HG03432 (cell line): ENCODE data around the gene LKAAEAR1.

ENCODE experiments used
- ATAC-seq: cut with Tn5 transposase; IDR thresholded peaks from one replicate; pipeline ENCODE4 v1.9.1; 2021; ENCODE audit warnings: mild to moderate bottlenecking, moderate library complexity; ENCODE audit not compliant: unreplicated experiment

LKAAEAR1 gene

GRCh38 chr20:64069209-64069613 is 15.0 kb downstream of the LKAAEAR1 start:
- ATAC-seq, result no peak

- ATAC-seq, result no peak
These were observed 15.6 kb downstream of the LKAAEAR1 start for GRCh38 chr20:64068386-64069208.

DNA sequence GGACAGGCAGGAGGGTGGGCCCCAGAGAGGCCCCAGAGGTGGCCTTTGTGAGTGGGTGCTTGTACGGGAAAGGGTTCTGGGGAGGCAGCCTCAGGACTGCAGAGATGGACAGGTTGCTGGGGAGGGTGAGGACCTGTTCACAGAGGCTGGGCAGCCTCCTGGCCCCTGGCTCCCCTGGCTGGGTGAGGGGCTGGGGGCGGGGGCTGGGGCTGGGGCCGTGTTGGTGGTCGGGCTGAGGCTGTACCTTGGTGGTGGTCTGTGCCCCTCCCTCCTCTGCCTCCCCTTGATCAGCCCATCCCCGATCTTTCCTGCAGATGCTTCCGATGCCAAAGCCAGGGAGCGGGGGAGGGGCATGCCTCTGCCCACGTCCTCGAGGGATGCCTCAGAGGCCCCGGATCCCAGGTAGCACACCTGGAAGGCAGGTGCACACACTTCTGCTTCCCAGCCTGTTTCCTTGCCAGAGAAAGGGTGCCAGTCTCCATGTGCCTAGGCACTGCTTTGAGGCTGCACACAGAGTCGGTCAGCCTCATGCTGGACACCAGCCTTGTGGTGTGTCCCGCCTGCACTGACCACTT is 16.4 kb downstream of the LKAAEAR1 start:
- no peak for ATAC-seq

- no peak for ATAC-seq
These were observed 17.1 kb downstream of the LKAAEAR1 start for GRCh38 chr20:64067005-64067632.

- ATAC-seq, result no peak
These were observed 18.2 kb downstream of the LKAAEAR1 start for GRCh38 chr20:64065974-64066343.

- no peak for ATAC-seq
These were observed 18.9 kb downstream of the LKAAEAR1 start for GRCh38 chr20:64065062-64065973.

DNA sequence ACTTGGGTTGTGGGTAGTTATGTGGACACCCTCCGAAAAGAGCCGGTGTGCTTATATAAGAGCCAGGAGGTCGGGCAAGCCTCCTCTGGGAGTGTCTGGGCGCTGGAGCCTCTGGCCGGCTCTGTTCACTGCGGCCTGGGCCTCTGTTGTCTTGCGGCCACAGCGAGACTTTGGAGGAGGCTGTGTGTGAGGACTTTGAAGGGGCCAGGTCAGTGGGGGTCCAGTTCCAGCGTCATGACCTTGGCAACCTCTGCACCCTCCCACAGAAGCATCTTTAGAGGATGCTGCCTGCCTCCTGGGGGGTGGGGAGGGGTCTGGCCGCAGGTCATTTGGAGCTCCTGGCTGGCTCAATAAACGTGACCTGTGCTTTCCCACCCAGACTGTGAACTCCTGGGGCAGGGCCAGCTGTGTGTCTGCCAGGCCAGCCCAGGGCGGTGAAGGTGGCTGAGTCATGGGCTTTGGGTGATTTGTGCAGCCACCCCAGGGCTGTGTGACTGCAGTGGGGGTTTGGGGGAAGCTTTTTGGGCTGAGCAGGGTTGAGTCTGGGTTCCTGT is 20.0 kb downstream of the LKAAEAR1 start:
- no peak for ATAC-seq

DNA sequence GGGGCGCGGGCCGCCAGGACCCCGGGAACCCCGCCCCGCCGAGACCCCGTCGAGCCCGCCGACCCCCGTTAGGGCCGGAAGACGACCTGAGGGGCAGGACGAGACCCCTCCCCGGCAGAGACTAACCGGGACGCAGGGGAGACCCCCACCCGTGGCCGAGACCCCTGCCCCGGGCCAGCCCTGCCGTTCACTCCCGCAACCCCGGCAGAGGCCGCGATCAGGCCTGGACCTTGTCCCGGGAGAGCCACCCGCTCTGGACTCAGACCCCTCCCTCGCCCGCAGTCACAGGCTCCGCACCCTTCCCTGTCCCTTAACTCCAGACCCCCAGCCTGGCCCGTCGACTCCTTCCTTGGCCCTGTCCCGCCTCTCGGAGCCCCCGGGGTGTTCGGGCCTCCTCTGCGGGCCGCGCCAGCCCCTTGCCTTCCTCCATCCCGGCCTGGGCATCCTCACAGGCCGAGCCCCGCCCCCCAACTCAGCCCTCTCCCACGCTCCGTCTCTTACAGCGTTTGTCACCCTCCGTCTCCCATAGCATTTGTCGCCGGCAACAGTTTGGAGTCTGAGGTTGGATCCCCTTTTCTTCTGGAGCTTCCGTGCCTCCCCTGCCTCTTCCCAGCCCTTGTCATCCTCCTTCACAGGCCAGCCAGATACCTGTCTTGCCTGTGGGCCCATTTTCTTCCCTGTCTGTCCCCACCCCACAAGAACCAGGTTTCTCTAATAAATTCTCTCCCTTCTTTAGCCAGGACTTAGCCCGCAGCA is 20.6 kb downstream of the LKAAEAR1 start:
- no peak for ATAC-seq

DNA sequence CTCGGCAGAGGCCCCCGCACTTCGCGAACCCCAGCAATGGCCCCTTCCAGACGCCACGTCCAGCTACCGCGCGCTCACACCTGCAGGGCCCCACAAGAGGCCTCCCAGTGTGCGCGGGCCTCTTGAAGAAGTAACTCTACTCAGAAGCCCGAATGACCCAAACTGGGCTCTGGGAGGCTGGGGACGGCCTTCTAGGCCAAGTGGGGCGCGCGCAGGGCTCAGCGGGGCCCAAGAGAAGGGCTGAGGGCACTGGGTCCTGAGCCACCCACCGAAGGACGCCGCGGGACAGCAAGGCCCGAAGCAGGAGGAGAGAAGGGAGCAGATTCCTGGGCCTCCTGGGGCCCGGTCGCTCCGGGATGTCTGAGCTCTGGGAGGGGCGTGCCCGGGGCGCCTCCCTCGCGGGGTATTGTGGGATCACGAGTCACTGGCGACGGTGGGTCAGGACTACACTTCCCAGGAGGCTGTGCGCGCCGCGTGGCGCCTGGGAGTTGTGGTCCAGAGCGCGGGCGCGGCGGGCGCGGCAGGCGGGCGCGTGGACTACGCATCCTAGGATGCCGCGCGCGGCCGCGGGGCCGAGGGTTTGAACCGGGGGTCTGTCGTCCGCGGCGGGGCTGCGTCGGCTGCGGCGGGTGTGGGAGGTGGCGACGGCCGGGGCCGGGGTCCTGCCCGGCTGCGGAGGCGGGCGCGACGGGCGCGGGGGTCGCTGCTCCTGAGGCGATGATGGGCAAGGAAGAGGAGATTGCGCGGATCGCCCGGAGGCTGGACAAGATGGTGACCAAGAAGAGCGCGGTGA is 21.4 kb downstream of the LKAAEAR1 start, which contains the start of gene TCEA2:
TCEA2 (plus strand) TSS at position 603 of the 793 bp plus-strand sequence; CDS start at position 718, 115 bp downstream.
- peak; percentile 79 for ATAC-seq

GRCh38 chr20:64062276-64062595 is 22.0 kb downstream of the LKAAEAR1 start:
- no peak for ATAC-seq

- no peak for ATAC-seq
These were observed 25.7 kb downstream of the LKAAEAR1 start for GRCh38 chr20:64058536-64058935.

DNA sequence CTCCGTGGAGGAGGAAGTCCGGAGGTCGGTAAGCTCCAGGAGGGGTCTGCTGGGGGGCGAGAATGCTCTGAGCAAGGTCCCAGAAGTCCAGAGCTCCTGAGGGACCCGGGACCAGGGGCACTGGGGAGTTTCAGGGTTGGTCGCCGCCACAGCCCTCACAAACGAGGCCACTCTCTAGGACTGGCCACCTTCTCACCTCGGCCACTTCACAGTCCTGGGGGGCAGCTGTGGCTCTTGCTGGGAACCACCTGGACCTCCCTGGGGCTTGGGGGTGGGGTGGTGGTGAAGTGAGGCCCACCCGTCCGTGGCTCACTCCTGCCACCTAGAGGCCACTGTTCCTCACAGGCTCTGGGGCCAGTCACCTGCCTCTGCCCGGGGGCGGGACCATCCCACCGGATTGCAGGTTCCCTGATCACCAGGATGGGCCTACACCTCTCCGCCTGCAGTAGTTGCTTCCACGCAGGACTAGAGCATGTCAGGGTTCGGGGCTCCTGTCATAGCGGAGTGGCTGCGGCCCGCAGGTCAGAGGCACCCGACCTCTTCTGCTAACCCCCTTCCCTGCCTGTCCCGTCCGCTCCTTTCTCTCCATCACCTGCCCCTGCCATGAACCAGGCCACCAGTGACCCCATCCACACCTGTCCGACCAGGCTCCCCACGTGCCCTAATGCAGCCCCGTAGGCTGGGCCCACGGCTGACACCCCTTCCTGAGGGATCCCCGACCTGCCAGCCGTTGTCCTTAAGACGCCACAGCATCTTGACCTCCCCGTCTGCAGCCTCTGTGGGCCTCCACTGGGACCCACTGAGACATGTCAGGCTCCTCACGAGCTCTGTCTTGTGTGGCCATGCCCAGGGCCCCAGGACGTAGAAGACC is 26.3 kb downstream of the LKAAEAR1 start:
- peak; percentile 57 for ATAC-seq

DNA sequence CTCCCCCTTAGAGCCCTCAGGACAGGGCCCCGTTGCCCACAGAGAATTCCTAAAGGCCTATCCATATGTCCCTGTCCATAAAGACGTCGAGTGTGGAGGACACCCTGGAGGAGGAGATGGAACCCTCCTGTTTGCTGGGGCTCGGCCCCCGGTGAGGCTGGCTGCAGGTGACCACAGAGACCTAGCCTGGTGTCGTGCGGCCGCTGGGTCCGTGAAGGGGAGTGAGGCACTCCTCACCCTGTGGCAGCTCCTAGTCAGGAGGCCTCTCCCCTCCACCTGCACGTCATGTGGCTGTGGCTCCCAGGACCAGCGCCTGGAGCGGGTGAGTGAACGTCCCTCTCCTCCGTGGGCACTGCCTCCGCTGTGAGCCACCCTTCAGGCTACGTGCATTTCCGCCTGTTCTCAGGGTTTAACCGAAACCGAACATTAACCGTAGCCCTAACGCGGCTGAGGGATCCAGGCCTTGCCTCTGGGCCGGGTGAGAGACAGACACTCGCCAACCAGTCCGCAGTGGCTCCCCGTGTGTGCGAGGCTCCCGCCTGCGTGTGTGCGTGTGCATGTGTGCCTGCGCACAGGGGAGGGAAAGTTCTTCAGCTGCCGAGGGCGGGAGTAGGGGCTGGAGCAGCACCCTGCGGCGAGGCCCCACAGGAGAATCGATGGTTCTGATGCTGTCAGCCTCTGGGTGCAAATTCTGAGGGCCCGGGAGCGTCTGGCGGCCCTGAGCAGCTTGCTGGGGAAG is 27.1 kb downstream of the LKAAEAR1 start:
- peak; percentile 21 for ATAC-seq

- no peak for ATAC-seq
These were observed 27.6 kb downstream of the LKAAEAR1 start for GRCh38 chr20:64056639-64056888.

GRCh38 chr20:64055893-64056638 is 28.1 kb downstream of the LKAAEAR1 start:
- no peak for ATAC-seq

DNA sequence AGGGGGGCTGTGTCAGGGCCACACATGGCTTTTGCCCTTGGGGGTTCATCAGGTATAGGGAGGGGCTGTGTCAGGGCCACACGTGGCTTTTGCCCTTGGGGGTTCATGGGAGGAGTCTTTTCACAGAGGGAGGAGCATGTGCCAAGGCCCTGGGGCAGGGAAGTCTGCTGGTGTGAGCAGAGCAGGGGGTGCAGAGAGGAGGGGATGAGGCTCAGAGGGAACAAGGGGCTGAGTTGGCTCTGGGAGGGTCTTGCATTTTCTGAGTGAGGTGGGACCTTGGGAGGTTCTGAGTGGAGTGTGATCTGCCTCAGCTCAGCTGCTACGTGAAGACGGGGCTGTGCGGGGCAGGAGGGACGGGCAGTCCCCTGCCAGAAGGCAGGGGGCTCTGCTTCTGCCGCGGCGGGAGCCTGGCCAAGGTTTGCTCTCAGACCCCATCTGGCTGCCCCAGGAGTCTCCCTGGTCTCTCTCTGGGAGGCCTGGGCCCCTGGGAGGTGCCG is 28.8 kb downstream of the LKAAEAR1 start:
- ATAC-seq, result no peak
